Brain microvascular endothelial cell (primary cell): ENCODE measurements around the gene CSMD2.

ENCODE experiments used
- DNase-seq: peaks from one replicate; pipeline ENCODE4 v3.0.0-alpha.2; 2020
- H3K27ac ChIP-seq: fragments of 250-450 bp; sonication (Bioruptor Pico); 2 replicates; pipeline ENCODE4 v1.5.1; 2020; ENCODE audit warnings: mild to moderate bottlenecking, moderate library complexity
- H3K27me3 ChIP-seq: fragments of 250-450 bp; sonication (Bioruptor Pico); replicated peaks from 2 replicates; pipeline ENCODE4 v1.5.1; 2020; ENCODE audit warnings: mild to moderate bottlenecking
- H3K36me3 ChIP-seq: fragments of 250-450 bp; sonication (Bioruptor Pico); replicated peaks from 2 replicates; pipeline ENCODE4 v1.5.1; 2020; ENCODE audit warnings: mild to moderate bottlenecking
- H3K4me3 ChIP-seq: 2 replicates; pipeline ENCODE4 v1.5.1; 2011; ENCODE audit warnings: low read depth, mild to moderate bottlenecking, control low read depth, low read length, moderate library complexity
- CTCF ChIP-seq: IDR thresholded peaks from 2 replicates; pipeline ENCODE4 v1.5.1; 2011; ENCODE audit warnings: low read depth, mild to moderate bottlenecking, moderate library complexity, low read length, control low read depth, inconsistent platforms; ENCODE audit errors: missing control alignments
- in situ Hi-C: cut with HindIII; loops from 2 replicates; pipeline ENCODE4 v1.10.0; 2017; ENCODE audit warnings: low sequenced_read_pairs, low pct_ligation_motif_present

The CSMD2 gene

GRCh38 chr1:33849211-33849610 is 315.8 kb downstream of the CSMD2 start:
- no peak for DNase-seq
- in situ Hi-C loops, result no loop called here
- TF ChIP-seq CTCF, result no peak

GRCh38 chr1:33848205-33848937 is 316.7 kb downstream of the CSMD2 start:
- no peak overlapping the region for H3K27ac ChIP-seq

More at GRCh38 chr1:33849211-33849610, 315.8 kb downstream of the CSMD2 start:
- no peaks in the 10 kb centered on the region for H3K27me3 ChIP-seq
- H3K4me3 ChIP-seq, result no peak overlapping the region
- no peaks in the 10 kb centered on the region for H3K36me3 ChIP-seq
- no peak overlapping the region for H3K27ac ChIP-seq

GRCh38 chr1:33846861-33847260 is 318.2 kb downstream of the CSMD2 start:
- TF ChIP-seq CTCF, result no peak
- in situ Hi-C loops, result no loop called here
- Histone ChIP-seq H3K27me3 (no peaks in the 10 kb centered on the region), H3K27ac (no peak overlapping the region), H3K4me3 (no peak overlapping the region), H3K36me3 (no peaks in the 10 kb centered on the region)
- no peak for DNase-seq

More at GRCh38 chr1:33848205-33848937, 316.7 kb downstream of the CSMD2 start:
- no peaks in the 10 kb centered on the region for H3K36me3 ChIP-seq
- DNase-seq, result no peak
- in situ Hi-C loops, result no loop called here
- no peaks in the 10 kb centered on the region for H3K27me3 ChIP-seq
- no peak overlapping the region for H3K4me3 ChIP-seq
- no peak for TF ChIP-seq CTCF

- no peak for TF ChIP-seq CTCF
Measured at GRCh38 chr1:33844166-33844565, 320.9 kb downstream of the CSMD2 start.

GRCh38 chr1:33842348-33842747 is 322.7 kb downstream of the CSMD2 start:
- H3K4me3 ChIP-seq, result no peak overlapping the region
- no peak for TF ChIP-seq CTCF
- DNase-seq, result no peak
- no peaks in the 10 kb centered on the region for H3K27me3 ChIP-seq
- H3K27ac ChIP-seq, result no peak overlapping the region
- H3K36me3 ChIP-seq, result no peaks in the 10 kb centered on the region
- in situ Hi-C loops, result no loop called here

More at GRCh38 chr1:33844166-33844565, 320.9 kb downstream of the CSMD2 start:
- Histone ChIP-seq H3K27ac (no peak overlapping the region), H3K4me3 (no peak overlapping the region), H3K27me3 (no peaks in the 10 kb centered on the region), H3K36me3 (no peaks in the 10 kb centered on the region)
- DNase-seq, result no peak
- in situ Hi-C loops, result no loop called here

- Histone ChIP-seq H3K4me3 (no peak overlapping the region), H3K36me3 (no peaks in the 10 kb centered on the region), H3K27me3 (no peaks in the 10 kb centered on the region), H3K27ac (no peak overlapping the region)
- in situ Hi-C loops, result no loop called here
- no peak for DNase-seq
- no peak for TF ChIP-seq CTCF
Measured at GRCh38 chr1:33841494-33841893, 323.5 kb downstream of the CSMD2 start.
